ENCODE data around the gene SLC50A1. TPM values are rescaled to one million over a fixed set of nuclear protein-coding genes. Genes with fewer than 3 reads are reported as not detected.

Gene SLC50A1, protein sequence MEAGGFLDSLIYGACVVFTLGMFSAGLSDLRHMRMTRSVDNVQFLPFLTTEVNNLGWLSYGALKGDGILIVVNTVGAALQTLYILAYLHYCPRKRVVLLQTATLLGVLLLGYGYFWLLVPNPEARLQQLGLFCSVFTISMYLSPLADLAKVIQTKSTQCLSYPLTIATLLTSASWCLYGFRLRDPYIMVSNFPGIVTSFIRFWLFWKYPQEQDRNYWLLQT
- total RNA-seq: 32.1 and 35.4 TPM in 2 replicates

DNA sequence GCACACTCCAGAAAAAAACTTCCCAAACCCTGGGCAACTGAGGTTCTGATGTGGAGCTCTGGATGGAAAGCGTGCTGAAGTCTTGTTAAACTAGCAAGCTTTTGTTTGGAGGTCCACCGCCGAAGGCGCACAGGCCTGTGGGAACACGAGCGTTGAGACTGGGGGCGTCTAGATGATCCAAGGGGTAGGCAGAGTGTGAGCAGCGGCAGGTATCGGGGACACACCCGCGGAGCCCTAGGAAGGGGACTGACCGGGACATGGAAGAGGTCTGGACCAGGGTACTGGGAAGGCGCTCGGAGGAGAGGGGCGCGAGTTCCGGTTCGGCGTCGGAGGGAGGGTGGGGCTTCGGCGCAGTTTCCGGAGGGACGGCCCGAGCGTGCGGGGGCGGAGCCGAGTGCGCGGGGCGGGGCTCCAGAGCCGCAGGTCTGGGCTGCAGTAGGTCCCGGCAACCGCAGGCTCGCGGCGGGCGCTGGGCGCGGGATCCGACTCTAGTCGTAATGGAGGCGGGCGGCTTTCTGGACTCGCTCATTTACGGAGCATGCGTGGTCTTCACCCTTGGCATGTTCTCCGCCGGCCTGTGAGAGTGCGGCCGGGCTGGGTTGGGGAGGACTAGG, at the start of gene SLC50A1:
Gene SLC50A1, plus strand, starts transcription at position 438 of the 614 bp plus-strand sequence. Its CDS starts 60 bp downstream, at position 498.
- intact Hi-C loops (cut with micrococcal nuclease): loop anchor here (1.0 to 2.0 kb wide), 3 partner anchors 37 to 72 kb away; partner anchors contain the start of genes EFNA4, KRTCAP2 and TRIM46

DNA sequence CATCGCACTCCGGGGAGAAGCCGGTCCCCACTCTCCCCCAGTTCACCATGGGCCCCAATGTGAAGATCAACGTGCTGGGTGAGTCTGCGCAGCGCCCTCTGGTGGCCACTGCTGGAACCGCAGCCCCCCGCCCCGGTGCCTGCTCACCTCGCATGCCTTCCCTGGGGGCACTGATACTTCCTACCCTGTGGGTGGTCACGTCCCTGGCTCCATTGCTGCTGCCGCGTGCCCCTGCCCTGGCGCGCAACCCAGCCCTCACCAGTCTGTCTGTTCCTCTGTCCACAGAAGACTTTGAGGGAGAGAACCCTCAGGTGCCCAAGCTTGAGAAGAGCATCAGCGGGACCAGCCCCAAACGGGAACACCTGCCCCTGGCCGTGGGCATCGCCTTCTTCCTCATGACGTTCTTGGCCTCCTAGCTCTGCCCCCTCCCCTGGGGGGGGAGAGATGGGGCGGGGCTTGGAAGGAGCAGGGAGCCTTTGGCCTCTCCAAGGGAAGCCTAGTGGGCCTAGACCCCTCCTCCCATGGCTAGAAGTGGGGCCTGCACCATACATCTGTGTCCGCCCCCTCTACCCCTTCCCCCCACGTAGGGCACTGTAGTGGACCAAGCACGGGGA, 49.4 kb upstream of the SLC50A1 start:
- intact Hi-C loops (cut with micrococcal nuclease): loop anchor here (5.0 kb wide), 1 partner anchor 771 kb away; the partner anchor contains the start of genes GON4L and SYT11

DNA sequence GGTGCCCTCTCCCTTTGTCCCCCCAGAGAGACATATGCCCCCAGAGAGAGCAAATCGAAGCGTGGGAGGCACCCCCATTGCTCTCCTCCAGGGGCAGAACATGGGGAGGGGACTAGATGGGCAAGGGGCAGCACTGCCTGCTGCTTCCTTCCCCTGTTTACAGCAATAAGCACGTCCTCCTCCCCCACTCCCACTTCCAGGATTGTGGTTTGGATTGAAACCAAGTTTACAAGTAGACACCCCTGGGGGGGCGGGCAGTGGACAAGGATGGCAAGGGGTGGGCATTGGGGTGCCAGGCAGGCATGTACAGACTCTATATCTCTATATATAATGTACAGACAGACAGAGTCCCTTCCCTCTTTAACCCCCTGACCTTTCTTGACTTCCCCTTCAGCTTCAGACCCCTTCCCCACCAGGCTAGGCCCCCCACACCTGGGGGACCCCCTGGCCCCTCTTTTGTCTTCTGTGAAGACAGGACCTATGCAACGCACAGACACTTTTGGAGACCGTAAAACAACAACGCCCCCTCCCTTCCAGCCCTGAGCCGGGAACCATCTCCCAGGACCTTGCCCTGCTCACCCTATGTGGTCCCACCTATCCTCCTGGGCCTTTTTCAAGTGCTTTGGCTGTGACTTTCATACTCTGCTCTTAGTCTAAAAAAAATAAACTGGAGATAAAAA, 48.7 kb upstream of the SLC50A1 start:
- intact Hi-C loops (cut with micrococcal nuclease): loop anchor here (5.0 kb wide), 1 partner anchor 770 kb away; the partner anchor contains the start of genes GON4L and SYT11

DNA sequence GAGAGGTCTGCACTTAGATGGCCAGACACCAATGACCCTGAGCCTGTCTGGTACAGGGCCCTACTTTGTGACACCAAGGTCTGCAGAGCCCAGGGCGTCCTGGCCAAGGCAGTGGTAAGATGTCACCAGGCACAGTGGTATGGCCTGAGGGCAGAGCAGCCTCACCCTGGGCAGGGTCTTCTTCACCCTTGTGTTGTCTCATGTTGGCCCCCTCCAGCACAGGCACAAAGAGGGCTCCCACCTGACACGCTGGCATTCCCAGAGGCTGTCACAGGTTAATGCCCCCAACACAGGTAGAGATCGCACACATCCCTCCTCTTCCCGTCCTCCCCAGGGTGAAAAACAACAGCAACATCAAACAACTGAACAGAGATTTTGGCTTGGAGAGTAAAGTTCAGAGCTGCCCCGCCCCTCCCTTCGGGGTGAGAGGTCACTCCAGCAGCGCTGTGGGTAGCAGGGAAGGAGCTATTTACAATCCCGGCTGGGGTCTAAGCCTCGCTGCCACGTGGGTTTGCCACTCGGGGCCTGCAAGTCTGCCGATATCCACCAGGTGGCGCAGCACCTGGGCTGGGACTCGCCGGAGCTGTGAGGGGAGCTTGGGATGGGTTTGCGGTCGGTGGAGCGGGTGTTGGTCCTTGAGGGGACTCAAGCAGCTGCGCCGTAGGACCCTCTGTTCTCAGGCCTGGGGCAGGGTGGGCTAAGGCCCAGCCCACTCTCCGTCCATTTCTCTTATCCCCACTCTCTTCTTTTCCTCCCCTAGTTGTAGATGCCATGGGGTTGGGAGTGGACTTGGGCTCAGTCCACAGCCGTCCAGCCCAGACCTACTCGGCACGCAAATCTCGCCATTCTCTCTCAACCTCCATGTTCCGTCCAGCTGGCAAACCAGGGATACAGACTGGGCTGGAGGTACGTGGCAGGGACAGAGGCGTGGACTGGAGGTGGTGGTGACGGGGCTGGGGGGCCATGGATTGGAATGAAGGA, 44.3 kb upstream of the SLC50A1 start:
- intact Hi-C loops (cut with micrococcal nuclease): loop anchor here (1.0 to 5.0 kb wide), 2 partner anchors 36 to 76 kb away; partner anchors contain the start of gene EFNA1

DNA sequence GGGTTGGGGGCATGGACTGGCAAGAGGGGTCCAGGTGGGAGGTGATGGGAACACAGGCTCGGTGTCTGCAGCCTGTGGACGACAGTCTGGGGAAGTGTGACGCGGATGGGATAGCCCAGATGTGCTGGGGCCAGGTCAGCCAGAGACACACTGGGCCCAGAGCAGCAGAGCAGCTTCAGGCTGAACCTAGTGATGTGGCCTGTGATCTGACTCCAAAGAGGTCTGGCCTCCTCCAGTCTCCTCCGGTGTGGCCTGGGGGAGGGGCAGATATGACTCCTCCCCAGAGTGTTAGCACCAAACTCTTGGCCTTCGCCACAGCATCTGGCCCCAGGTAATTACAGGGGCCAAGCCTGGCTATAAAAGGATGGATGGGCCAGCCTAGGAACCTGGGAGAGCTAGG, 43.5 kb upstream of the SLC50A1 start:
- intact Hi-C loops (cut with micrococcal nuclease): loop anchor here (5.0 kb wide), 1 partner anchor 35 kb away; the partner anchor contains the start of gene EFNA1

DNA sequence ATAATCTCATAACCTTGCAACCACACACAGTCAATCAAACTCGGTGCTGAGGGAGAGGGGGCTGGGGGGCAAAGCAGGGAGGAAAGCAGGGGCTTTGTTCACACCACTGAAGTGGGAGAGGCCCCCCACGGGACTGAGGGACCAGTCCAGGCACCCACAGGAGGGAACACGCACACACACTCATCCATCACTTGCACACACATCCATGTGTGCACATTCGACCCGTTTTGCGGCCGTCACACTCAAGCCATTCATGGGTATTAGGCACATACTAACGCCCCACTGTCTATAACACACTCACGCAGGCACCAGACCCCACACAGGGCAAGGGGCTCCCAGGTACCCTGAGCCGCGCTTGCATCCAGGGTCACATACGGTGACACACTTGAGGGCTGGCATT, 43.0 kb upstream of the SLC50A1 start:
- intact Hi-C loops (cut with micrococcal nuclease): loop anchor here (5.0 kb wide), 1 partner anchor 35 kb away; the partner anchor contains the start of gene EFNA1

DNA sequence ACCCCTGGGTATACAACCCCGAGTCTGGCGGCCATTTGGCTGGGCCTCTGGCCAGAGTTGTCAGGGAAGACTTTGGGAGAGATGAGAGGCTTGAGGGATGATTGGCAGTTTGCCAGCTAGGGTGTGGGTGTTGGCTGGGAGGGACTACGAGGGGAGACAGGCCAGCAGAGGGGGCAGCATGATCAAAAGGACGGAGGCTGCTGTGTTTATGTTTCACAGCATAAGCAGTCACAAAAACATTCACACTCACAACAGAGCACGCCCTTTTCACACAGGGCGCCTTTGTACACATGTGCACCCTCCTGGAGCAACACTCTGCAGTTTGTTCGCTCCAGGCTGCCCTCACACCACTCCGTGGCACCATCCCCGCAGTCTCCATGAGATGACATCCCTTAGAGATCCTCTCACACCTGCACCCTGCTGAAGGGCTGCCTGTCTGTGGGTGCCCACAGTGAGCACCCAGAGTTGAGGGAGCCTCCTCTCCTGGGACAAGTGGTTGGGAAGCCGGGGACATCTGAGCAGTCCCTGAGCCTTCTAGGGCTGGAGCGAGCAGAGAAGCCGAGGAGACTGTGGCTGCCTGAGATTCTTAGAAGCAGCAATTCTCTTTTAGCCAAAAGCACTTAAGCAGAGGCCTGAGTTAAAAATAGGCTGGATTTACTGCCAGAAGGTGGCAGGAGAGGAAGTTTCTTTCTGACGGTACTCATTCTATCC, 41.6 kb upstream of the SLC50A1 start:
- intact Hi-C loops (cut with micrococcal nuclease): loop anchor here (1.0 to 5.0 kb wide), 2 partner anchors 33 to 74 kb away; partner anchors contain the start of gene EFNA1

DNA sequence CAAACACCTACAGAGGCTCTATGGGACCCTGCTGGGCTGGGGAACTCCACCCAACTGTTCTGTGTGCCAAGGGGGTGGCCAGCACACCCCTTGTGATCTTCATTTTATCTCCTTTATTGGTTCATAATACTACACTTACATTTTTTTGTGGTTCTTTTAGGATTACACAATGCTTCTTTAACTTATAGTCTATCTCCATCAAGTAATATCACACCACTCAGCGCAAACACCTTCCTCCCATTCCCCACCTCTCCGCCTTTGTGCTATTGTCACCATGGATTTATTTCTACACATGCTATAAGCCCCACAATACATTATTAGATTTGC, 41.1 kb upstream of the SLC50A1 start:
- intact Hi-C loops (cut with micrococcal nuclease): loop anchor here (1.0 to 5.0 kb wide), 2 partner anchors 33 to 74 kb away; partner anchors contain the start of gene EFNA1

DNA sequence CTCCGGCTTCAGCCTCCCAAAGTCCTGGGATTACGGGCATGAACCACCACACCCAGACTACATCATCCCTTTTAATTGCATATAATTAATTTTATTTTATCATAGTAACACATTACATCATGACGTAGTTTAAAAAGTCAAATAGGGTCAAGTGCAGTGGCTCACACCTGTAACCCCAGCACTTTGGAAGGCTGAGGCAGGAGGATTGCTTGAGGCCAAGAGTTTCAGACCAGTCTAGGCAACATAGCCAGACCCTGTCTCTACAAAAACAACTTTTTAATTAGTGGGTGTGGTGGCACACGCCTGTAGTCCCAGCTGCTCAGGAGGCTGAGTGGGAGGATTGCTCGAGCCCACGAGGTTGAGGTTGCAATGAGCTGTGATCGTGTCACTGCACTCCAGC, 36.3 kb upstream of the SLC50A1 start:
- intact Hi-C loops (cut with micrococcal nuclease): no loop called here

DNA sequence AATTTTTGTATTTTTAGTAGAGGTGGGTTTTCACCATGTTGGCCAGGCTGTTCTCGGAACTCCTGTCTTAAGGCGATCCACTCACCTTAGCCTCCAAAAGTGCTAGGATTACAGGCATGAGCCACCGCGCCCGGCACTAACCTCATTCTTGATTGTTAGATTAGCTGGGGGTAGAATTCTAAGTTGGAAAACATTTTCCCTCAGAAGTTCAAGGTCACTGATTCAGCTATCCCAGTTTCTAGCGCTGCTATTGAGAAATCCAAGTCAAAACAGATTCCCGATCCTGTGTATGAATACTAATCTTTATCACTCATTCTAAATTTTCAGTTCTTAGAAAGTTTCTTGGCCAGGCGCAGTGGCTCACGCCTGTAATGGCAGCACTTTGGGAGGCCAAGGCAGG, 32.3 kb upstream of the SLC50A1 start:
- intact Hi-C loops (cut with micrococcal nuclease): no loop called here

DNA sequence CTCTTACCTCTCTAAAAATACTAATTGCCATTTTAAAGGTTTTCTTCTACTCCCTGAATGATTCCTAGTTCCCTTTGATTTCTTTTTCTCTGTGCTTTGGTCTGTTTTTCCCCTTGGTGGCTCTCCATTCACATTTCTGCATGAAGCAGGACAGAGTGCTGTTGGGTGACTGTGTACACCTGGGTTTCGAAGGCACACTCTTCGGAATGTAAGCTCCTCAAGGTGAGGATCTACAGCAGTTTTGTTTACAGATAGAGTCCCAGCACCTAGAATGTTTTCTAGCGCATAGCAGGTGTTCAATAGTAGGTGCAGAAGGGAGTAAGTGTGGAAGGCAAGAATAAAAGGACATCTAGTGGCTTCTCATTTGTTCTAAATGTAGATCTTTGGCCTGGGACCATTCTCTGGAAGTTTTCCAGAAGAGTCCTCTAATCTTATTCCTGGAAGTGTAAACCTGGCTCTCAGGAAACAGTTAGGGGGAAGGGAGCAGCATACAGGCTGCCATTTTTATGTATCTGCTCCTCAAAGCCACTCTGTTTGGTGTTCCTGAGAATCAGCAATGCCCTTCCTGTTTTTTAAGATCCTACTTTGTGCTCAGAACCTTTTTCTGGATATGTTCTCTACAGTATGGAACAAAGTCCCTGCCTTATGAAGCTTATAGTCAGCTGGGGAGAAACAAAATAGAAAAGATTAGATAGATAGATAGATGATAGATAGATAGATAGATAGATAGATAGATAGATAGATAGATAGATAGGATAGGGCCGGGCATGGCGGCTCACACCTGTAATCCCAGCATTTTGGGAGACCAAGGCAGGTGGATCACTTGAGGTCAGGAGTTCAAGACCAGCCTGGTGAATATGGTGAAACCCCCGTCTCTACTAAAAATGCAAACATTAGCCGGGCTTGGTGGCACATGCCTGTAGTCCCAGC, 30.8 kb upstream of the SLC50A1 start:
- intact Hi-C loops (cut with micrococcal nuclease): no loop called here

DNA sequence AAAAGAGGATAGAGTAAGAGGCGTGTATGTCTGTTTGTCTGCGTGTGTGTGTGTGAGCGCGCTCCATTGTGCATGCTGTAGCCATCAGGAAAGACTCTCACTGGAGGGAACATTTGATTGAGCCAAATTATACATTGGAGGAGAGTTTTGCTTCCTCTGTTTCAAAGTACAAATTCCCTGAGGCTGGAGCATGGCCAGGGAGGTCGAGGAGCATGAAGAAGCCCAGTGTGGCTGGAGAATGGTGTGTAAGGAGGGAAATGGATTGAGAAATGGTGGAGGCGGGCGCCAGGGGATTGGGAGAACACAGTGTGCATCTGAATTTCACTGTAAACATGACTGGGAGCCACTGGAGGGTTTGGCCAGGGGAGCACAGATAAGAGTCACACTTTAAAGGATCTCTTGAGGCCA, 30.0 kb upstream of the SLC50A1 start:
- intact Hi-C loops (cut with micrococcal nuclease): no loop called here

DNA sequence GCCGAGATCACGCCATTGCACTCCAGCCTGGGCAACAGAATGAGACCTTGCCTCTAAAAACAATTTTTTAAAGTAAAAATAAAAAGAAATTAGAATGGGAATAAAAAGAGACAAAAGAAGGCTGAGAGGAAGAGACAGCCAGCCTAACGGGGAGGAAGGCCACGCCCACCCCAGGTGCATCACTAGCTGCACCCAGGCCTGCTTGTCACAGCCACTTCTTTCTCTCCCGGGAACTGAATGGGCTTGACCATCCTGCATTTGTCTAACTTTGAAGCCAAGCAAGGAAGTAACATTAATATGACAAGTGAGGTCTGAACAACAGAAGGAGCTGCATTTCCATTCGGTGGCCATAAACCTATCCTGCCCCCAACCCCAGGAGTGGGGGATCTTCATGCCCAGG, 28.8 kb upstream of the SLC50A1 start:
- intact Hi-C loops (cut with micrococcal nuclease): no loop called here

DNA sequence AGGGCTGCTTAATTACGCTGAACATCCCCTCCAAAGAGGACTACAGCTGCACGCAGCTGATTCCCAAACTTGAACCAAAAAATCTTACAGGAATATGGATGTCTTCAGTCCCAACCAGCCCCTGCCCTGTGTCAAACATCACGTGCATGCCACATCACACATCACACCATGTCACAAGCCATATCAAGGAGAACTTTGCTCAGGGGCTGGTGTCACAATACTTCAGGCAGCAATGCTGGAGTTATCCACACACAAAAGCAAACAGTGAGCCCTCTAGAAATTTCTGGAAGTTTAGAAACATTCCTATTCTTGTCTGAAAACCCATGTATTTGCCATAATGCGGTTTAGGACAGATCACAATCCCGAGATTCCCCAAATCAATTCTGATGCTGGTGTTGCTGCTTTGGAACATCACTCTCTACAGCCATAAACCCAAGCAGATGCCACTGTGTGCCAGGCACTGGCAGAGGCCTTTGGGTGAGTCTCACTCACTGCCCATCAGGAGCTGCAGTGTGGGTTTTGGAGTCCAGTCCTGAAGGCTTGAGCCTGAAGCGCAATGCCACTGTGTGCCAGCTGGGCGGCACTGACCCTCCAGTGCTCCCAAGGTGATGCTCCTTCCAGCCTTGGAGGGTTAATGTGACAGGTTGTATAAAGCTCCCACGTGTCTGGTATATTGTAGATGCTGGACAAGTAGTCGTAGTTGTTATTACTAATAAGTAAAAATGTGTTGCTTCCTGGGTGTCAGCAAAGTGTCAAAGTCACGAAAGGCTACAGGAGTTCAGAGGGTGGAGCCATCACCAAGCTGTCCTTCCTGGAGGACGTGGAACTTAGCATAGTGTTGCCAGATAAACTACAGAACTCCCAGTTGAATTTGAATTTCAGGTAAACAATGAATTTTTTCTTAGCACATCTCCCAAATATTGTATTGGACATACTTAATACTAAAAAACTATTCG, 28.1 kb upstream of the SLC50A1 start:
- intact Hi-C loops (cut with micrococcal nuclease): no loop called here

DNA sequence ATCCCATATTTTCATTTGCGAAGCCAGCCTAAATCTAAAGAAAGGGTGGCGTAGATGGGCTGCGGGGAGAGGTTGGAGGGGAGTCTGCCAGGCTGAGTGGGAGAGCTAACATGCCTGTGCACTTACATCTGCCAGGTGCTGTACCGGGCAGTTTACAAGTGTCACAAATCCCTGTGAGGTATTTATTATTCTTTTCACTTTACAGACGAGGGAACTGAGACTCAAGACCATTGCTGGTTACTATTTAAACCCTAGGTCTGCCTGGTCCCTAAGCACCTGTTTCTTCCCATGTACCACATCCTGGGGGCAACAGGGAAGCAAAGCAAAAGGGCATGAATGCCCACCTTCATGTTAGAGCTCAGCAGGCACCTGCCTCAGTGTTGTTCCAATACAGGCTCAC, 27.4 kb upstream of the SLC50A1 start:
- intact Hi-C loops (cut with micrococcal nuclease): no loop called here

DNA sequence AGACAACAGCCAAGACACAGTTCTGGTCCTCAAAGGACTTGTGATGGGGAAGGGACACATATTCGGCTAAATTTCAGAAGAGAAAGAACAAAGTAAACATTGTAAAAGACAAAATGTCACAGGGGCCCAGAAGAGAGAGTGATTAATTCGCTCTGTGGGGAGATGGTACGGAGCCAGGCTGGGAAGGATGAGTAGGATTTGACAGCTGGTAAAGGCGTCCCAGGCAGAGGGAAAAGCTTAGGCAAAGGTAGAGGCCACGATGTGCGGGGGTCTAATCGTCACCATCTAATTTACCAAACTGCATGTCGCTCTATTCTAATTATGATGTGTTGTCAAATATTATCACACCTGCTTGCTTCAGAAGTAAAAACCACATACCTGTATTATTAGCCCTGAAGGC, 25.3 kb upstream of the SLC50A1 start:
- intact Hi-C loops (cut with micrococcal nuclease): no loop called here

DNA sequence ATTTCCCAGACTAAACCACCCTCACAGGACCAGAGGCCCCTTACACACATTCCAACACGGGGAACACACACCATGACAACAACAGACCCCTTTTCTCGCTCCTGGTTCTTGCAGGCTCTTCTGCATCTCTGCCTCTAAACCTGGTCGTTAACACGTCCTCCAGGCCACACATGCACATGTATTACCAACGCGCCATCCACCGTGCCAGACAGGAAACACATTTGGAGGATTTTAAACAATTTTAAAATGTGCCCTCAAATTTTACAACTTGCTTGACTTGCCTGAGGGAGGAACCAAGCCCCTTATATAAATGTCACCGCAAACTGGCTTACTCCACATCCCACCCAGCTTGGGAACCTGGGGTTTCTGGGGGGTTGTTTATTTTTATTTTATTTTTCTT, 24.8 kb upstream of the SLC50A1 start:
- intact Hi-C loops (cut with micrococcal nuclease): no loop called here
